ENCODE results near the gene UVRAG.

GRCh38 chr11:76051937-76052336 lies 236.9 kb downstream of the UVRAG start:
- TF ChIP-seq GABPA (IDR thresholded peaks at IDR 0.05 in 1 of 2, conservative IDR thresholded peaks at IDR 0.05 in 1 of 2) (no peak), RAD21 (IDR thresholded peaks at IDR 0.05) (no peak), TAF1 (conservative IDR thresholded peaks at IDR 0.05) (no peak), ZBTB33 (IDR thresholded peaks at IDR 0.05) (no peak), EGR1 (IDR thresholded peaks at IDR 0.05; ENCODE audit: low read depth in 2 of 2) (no peak)
- TF ChIP-seq, protein P1, sequence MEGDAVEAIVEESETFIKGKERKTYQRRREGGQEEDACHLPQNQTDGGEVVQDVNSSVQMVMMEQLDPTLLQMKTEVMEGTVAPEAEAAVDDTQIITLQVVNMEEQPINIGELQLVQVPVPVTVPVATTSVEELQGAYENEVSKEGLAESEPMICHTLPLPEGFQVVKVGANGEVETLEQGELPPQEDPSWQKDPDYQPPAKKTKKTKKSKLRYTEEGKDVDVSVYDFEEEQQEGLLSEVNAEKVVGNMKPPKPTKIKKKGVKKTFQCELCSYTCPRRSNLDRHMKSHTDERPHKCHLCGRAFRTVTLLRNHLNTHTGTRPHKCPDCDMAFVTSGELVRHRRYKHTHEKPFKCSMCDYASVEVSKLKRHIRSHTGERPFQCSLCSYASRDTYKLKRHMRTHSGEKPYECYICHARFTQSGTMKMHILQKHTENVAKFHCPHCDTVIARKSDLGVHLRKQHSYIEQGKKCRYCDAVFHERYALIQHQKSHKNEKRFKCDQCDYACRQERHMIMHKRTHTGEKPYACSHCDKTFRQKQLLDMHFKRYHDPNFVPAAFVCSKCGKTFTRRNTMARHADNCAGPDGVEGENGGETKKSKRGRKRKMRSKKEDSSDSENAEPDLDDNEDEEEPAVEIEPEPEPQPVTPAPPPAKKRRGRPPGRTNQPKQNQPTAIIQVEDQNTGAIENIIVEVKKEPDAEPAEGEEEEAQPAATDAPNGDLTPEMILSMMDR (IDR thresholded peaks at IDR 0.05; ENCODE audit: low read depth, low read length, missing input control): no peak
